Erythroblast (primary cell): ENCODE data around the gene OR2M3.

Experiments used
- GATA1 ChIP-seq: IDR thresholded peaks from 2 replicates; pipeline ENCODE4 v1.6.1; 2011; ENCODE audit warnings: low read depth, mild to moderate bottlenecking, control low read depth, low read length, moderate library complexity
- POLR2A ChIP-seq: IDR thresholded peaks from 2 replicates; pipeline ENCODE4 v1.6.1; 2011; ENCODE audit warnings: mild to moderate bottlenecking, low read length

DNA sequence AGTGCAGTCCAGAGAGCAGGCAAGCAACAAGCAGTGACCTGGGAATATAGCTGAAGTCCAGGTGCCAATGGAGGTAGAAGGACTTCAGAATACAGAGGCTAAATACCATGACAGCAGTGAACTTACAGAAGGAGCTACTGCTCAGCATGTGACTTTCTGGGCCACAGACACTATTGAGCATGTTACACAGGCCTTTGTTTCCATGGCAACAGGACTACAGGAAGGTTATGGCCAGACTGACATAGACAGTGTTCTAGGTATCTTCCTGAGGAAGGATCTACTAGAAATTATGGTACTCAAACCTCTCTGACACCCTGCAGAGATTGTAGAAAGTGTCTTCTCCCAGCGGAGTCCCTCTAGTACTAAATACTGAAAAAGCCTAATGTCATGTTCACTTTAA is 41.1 kb upstream of the OR2M3 start:
- TF ChIP-seq POLR2A, result no peak
- no peak for TF ChIP-seq GATA1
